COLO668 (cell line): ENCODE results near the gene ABR.

ENCODE experiments used
- DNase-seq: peaks from one replicate; lab custom pipeline; 2025; ENCODE audit not compliant: unreplicated experiment; lab: John Stamatoyannopoulos, UW

Gene ABR

DNA sequence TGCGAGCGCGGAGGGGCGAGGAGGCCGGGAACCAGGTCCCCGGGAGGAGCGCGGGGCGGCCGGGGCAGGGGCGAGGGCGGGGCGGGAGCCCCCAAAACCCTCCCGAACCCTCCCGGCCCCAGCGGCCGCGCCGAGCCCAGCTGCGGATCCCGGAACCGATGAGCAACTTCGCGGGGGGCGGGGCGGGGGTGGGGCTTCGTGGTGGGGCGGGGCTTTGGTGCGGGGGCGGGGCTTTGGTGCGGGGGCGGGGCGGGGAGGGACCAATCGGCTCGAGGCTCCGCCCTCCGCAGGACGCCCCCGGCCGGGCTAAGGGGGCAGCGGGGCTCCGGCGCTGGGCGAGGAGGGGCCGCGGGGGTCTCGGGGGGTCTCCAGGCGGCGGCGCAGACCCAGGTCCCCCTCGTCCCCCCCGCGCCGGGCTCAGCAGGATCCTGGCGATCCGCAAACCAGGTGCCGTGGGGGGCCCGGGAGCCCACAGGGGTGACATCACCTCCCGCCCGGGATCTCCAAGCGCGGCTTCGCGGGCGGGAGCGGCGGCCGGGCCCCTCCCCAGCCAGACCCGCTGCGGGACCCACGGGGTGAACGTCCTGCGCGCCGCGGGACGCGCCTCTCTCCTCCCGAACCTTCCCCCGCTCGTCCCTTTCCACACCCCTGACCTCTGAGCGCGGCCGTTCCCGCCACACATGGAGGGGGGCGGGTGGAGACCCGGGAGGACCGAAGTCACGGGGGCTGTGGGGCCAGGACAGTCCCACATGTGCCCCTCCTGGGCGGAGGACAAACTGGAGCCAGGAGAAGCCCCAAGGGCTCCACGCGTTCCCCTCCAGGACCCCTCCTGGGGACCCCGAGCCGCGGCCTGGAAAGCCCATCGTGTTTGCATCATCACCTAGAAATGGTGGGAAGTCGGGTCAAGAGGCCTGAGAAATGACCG lies at the start of gene ABR:
ABR (minus strand) TSS at position 164 of the 925 bp plus-strand sequence. CDS start 254 bp downstream, outside the sequence.
- no peak for DNase-seq

DNA sequence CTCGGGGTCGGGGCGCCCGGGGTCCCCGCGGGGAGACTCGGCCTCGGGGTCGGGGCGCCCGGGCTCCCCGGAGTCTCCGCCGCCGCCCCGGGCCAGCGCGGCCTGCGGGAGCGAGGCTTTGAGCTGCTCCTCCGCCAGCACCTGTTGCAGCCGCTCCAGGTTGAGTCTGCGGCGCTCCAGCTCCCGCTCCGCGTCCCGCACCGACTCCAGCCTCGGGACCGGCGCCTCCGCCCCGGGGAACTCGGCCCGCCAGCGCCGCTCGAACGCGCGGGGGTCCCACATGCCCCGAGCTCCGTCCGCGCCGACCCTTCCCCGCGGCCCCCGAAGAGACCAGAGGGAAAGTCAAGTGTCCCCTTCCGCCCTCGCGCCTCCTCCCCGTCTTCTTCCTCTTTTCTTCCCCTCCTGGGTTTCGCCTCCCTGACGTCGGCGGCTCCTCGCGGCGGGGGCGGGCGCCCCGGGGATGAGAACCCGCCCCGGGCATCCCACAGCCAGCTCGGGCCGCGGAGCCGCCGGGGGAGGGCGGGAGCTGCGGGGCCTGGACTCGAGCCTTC lies 49.6 kb upstream of the ABR start:
- peak; percentile 9 for DNase-seq

DNA sequence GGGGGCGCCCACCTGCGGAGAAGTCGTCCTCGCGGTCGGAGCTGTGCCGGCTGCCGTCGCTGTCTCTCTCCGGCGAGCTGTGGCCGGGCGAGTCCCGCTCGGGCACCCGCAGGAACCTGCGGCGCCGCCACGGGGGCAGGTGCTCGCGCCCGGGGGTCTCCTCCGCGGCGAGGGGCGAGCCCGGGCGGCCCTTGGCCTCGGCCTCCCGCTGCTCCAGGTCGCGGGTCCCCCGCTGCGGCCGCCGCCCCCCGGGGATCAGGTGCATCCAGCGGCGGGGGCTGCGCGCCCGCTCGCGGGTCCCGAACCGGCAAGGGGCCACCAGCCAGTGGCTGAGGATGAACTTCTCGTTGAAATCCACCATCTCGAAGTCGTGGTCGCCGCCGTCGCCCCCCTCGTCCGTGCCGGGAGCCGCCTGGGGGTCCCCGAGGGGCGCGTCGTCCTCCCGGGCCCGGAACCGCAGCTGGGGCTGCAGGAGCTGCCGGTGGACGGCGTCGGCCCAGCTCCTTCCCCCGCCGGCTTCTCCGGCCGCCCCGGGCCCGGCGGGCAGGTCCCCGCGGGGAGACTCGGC lies 49.1 kb upstream of the ABR start:
- DNase-seq: no peak

DNA sequence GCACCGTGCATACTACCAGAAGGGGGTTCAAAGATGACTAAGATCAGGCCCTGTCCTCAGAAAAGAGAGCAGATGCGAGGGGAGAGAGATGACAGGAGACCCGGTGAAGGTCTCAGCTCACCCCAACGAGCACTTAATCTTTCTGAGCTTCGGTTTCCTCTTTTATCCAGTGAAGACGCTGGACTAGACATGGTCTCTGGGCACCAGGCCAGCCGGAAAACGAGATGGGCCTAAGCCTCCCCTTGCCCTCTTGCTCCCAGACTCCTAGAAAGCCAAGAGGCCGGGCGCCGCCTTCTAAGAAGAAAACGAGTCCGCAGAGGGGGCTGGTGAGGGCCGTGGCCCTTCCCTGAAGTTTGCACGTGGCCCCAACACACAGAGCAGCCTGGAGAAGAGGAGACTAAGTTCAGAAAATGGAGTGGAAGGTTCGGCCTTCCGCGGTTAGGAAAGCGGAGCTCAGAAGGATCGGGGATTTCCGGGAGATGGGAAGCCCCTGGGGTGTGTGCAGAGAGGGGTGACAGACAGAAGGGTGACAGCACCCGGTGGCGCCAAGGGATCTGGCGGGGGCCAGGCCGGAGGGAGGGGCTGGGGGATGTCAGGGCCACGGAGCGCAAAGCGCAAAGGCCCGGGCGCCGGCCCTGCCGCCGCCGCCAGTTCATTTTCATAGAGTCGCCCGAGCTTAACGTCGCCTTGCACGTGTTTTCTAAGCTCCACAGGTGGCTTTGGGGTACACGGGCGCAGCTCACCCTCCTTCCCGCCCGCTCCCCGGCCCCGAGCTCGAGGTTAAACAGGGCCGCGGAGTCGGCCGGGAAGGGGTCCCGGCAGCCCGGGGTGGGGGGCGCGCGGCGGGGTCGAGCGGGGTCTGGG lies 48.4 kb upstream of the ABR start:
- no peak for DNase-seq

DNA sequence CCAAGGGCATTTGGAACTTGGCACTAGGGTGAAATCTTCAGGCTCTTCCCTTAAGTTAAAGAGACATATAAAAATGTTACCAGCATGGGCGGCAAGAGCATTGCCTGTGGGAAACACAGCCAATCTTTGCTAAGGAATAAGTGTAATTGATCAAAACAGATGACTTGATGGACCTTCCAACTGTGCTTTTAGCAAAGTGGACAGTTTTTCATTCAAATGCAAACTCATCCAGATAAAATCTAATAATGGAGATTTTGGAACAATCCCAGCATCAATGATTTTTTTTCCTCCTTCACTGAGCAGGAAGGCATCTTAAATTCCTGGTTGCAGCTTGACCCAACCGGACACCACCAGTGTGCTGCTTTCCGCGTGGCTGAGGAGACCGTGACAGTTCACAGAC lies 47.6 kb upstream of the ABR start:
- DNase-seq: no peak

DNA sequence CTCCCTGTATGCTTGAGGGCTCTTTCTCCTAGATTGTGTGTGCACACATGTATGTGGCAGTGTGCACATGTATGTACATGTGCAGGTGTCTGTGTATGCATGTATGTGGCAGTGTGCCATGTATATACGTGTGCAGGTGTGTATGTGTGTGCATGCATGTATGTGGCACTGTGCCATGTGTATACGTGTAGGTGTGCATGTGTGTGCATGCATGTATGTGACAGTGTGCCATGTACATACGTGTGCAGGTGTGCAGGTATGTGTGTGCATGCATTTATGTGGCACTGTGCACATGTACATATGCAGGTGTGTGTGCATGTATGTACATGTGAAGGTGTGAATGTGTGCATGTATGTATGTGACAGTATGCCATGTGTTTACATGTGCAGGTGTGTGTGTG lies 46.5 kb upstream of the ABR start:
- no peak for DNase-seq

DNA sequence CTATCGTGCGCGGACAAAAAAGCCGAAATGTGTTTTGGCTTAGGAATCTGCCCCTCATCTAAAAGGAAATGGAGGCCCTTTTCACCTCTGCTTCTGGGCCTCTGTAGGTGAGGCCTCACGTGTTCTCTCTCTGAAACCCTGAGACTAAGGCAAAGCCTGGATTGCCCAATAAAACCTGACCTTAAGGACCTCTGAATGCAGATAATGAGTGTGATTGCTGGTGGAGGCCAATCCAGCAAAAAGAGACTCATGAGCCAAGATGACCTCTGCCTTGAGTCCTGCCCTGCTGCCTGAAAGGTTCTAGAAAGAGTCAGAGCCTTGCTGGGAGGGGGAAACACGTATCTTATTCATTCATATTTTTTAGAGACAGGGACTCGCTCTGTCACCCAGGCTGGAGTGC lies 44.5 kb upstream of the ABR start:
- DNase-seq: no peak

DNA sequence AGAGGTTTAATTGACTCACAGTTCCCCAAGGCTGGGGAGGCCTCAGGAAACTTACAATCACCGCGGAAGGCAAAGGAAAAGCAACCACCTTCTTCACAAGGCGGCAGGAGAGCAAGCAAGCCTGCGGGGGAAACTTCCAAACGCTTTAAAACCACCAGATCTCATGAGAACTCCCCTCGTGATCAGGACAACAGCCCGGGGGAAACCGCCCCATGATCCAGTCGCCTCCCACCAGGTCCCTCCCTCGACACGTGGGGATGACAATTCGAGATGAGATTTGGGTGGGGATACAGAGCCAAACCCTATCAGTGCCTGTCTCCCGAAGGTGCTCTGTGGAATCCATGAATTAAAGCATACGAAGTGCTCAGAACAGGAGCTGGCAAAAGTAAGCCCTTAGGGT lies 43.9 kb upstream of the ABR start:
- no peak for DNase-seq

DNA sequence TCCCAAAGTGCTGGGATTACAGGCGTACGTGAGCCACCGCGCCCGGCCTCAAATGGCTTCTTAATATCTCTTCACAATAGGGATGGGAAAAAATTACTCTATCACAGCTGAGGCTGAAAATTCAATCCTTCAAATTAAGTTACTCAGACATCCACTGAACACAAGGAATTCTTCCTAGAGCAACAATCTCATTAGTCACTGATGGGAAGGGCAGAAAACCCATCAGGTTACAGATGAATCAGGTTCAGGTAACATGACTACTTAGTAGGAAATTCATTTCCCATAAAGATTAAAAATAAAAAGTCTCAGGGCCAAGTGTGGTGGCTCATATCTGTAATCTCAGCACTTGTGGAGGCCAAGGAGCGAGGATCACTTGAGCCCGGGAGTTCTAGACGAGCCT lies 42.5 kb upstream of the ABR start:
- no peak for DNase-seq

DNA sequence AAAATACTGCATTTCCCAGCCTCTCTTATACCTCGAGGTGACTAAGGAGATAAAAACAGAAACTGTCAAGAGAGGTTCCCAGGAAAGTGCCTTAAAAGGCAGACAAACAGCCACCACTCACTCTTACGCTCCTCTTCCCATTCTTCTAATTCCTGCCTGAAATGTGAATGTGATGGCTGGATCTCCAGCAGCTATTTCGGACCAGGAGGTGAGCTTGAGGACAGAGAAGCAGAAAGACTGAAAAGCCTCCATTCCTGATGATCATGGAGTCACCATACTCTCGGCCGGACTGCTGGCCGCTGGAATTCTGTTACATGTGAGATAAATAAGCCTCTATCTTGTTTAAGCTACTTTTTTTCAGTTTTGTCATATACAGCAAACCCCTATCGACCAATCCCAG lies 41.4 kb upstream of the ABR start:
- no peak for DNase-seq

DNA sequence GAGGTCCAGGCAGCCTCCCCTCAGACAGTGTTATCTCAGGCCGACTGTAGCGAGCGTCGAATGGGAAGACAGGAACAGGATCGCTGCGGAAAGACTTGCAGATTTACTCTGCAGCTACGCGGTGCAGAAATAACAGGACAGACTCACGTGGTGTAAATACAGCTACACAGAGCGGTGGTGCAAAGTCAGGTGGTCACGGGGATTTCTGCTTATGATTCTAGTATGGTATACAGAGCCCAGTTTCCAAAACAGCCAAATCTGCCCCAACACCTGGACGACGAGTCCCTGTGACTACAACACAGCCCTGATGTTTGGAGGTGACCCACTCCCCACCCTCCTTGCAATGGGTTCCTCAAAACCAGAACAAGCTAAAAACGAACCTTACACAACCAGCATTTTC lies 40.6 kb upstream of the ABR start:
- no peak for DNase-seq

DNA sequence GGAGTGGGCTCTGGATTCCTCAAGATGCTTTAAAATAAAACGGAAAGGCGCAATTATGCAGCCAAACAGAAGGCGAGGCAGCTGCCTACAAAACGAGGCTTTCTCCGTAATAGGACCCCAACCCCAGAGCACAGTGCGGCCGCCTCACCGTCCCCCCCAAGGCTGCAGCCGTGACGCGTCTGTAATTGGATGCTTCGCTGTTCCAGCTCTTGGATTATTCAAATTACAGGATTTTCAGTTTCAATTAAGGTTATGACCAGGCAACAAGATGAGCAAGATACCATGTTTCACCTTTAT lies 37.3 kb upstream of the ABR start:
- DNase-seq: no peak

DNA sequence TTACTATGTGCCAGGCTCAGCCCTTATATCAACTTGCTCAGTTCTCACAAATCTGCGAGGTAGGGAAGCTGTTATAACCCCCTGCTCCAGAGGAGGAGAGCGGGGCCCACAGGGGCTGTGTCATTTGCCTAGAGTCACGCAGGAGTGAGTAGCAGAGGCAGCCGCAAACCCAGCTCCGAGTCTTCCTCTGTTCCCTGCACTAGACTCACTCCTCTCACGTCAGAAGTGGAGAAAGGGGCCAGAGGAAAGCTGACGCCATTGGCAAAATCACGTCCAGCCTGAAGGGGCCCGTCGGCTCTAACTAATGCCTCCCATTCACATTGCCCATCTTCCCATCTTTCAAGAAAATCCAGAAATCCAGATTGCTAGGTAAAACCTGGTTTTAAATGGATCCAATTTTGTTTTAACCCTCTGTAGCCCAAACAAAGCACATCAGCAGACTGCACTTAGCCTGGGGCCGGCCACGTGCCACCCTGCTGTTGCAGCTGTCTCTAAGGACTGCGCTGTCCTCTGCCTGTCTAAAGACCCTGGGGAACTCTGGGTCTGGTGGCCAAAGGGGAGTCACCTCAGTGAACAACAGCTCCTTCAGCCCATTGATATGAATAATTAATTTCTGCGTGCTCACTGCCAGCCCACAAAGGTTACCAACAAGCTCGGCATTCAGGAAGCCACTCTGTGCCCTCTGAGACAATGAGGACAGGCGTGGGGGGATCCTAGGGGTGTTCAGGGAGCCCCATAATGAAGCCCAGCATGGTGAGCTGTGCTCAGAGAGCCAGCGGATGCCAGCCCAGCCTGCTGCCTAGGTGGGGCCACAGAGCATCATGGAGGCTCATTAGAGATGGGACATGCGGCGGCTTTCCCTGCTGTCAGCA lies 36.7 kb upstream of the ABR start:
- no peak for DNase-seq

DNA sequence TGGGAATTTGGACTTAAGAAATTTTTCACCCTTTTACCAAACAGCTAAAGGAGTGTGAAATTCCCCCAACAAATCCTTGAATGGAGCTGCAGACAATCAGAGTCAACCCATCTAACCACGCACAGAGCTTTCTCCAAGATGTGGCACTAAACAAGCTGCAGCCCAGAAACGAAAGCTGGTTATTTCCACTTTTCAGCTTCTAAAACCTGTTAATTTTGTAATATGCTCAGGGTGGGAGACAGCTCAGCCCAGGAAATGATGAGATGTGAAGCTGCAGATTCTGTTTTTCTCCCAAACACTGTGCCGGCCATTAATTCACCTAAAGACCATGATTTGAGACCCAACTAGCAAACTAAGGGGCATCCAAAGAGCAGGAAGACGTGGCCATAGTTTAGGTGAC lies 33.2 kb upstream of the ABR start:
- DNase-seq: no peak

DNA sequence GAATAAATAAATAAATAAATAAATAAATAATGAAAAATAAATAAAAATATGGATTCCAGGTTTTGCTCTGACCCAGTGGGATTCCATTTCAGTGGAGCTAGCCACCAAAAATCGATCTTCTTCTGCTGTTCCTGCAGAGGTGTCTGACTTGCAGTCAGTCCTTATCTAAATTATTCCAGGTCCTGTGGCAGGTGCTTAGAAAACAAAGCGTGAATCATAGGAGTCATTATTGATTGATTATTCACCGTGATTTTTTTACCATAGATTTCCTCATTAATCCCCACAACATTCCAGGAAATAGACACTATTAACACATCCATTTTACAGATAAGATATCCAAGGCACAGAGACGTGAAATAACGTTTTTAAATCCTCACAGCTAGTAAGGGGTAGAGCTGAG lies 31.5 kb upstream of the ABR start:
- no peak for DNase-seq

DNA sequence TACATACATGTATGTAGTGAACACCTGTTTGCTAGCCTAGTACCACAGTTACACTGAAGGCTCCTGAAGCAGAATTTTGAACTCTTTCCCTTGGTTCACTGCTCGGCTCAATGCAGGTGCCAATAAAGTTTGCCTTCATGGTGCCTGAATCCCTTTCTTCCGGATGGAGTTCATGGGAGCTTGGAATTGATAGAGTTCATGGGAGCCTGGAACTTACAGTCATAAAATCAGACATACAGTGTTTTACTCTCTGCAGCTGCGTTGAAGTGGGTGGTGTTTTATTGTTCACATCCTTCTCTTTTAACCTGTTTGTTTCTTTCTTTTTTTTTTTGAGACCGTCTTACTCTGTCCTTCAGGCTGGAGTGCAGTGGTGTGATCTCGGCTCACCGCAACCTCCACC lies 29.2 kb upstream of the ABR start:
- no peak for DNase-seq

DNA sequence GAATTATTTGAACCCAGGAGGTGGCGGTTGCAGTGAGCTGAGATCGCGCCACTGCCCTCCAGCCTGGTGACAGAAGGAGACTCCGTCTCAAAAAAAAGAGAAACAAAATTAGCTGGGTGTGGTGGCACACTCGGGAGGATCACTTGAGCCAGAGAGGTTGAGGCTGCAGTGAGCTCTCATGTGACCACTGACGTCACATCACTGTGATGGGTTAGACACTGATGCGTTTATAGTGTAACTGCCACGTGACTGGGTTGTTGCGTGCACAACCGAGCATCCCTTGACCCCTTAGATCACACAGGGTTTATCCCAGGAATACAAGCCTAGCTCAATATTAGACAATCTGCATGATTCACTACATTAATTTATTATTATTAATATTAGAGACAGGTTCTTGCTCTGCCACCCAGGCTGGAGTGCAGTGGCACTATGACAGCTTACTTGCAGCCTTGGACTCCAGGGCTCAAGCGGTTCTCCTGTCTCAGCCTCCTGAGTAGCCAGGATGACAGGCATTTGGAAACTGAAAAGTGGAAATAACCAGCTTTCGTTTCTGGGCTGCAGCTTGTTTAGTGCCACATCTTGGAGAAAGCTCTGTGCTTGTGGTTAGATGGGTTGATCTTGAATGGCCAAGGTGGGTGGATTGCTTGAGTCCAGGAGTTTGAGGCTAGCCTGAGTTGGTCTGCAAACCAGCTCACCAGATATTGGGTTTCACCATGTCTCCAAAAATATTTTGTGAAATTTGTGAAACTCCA lies 26.4 kb upstream of the ABR start:
- no peak for DNase-seq

DNA sequence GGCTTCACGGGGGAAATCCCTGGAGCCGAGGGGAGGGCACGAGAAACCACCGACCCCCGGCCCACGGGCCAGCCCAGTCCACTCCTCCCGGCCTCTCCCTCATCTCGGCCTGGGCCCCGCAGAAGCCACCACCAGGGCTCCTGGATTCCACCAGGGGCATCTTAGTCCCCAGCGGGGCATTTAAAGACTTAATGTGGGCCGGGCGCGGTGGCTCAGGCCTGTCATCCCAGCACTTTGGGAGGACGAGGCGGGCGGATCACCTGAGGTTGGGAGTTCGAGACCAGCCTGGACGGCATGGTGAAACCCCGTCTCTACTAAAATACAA lies 24.1 kb upstream of the ABR start:
- no peak for DNase-seq

DNA sequence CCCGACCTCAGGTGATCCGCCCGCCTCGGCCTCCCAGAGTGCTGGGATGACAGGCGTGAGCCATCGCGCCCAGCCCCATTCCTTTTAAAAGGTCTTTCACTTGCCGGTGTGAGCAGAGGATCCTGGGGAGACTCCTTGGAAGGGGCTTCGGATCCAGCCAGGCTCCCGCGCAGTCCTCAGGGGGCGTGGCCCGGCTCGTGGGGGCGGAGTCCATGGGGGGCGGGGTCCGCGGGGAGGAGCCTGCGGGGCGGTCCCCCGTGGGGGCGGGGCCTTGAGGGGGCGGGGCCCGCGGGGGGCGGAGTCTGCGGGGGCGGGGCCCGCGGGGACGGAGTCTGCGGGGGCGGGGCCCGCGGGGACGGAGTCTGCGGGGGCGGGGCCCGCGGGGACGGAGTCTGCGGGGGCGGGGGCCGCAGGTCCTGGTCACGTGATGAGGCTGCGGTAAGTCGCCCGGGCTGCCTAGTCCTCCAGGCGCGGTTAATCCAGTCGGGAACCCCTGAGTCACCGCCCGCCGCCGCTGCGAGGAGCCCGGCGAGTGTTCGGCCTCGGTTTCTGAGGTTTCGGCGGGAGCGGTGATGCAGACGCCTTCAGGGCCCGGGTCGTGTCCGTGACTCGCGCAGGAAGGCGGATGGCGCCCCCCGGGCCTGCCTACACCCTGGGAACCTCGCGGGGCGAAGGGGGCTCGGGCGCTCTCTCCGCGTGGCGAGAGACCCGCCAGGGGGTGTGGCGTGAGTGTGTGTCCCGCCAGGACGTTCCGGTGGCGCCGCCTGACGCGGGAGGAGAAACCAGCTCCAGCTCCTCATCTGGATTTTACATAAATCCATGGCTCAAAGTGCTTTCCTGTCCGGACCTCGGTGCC lies 23.6 kb upstream of the ABR start:
- peak; percentile 8 for DNase-seq
